ENCODE results near the gene TNS2. TPM values are rescaled to one million over a fixed set of nuclear protein-coding genes. Genes with fewer than 3 reads are reported as not detected.

Gene TNS2
- total and polyA plus RNA-seq, 2 of the 13 experiments (the other 11 are each of a cell fraction or from before 2014, with no cell fraction given), result 8.9 to 20.4 TPM

DNA sequence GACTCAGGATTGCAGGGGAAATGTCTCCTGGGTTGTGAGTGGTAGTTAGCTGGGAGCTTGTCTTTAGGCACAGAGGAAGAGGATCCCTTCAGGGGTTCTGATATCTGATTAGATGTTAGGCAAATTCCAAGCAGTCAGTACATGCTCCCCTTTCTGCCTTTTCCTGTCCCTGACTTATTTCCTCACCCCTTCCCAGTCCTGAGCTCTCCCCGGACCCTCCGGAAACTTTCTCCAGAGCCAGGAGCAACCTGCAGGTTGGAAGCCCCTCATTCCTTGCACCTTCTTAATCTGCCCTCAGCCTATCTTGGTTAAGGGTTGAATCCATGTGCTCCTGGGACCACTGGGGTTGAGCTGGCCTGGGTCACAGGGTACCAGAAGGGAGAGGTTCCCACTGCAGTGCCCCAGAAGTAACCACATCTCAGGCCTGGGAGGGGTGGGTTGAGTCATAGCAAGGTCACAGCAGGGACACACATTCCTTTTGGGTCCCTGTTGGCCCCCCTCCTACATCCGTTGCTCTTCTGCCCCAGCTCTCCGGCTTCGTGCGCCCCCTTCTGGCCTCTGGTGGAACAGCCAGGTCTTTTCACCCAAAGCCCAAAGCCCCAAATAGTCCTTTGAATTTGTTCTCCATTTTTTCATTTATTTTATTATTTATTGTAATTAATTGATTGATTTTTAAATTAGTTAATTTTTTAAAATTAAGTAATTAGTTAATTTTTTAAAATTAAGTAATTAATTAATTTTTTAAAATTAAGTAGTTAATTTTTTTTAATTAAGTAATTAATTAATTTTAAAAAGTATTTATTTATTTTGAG is 49.4 kb downstream of the TNS2 start (continued):
- TF ChIP-seq, protein P1, sequence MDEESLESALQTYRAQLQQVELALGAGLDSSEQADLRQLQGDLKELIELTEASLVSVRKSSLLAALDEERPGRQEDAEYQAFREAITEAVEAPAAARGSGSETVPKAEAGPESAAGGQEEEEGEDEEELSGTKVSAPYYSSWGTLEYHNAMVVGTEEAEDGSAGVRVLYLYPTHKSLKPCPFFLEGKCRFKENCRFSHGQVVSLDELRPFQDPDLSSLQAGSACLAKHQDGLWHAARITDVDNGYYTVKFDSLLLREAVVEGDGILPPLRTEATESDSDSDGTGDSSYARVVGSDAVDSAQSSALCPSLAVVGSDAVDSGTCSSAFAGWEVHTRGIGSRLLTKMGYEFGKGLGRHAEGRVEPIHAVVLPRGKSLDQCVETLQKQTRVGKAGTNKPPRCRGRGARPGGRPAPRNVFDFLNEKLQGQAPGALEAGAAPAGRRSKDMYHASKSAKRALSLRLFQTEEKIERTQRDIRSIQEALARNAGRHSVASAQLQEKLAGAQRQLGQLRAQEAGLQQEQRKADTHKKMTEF (CRISPR knock-in tag; IDR thresholded peaks at IDR 0.05), result peak; percentile 55; the same call in 1 of the 2 replicates
- TF ChIP-seq, protein P2, sequence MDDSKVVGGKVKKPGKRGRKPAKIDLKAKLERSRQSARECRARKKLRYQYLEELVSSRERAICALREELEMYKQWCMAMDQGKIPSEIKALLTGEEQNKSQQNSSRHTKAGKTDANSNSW (CRISPR knock-in tag; IDR thresholded peaks at IDR 0.05; ENCODE audit: borderline replicate concordance), result no peak
- TF ChIP-seq BHLHE40 (IDR thresholded peaks at IDR 0.05; ENCODE audit: low read length) (no peak), SOX13 (IDR thresholded peaks at IDR 0.05) (no peak), SOX13 (CRISPR knock-in tag; conservative IDR thresholded peaks at IDR 0.05 in 1 of 2, IDR thresholded peaks at IDR 0.05 in 1 of 2) (peak in 1 of 2 experiments; percentile 35; a peak in 1 of 4 replicates), RNF2 (conservative IDR thresholded peaks at IDR 0.05; ENCODE audit: low read depth) (no peak; the same call in 1 of the 2 replicates), ZNF563 (CRISPR knock-in tag; IDR thresholded peaks at IDR 0.05) (no peak), FOSL1 (CRISPR knock-in tag; IDR thresholded peaks at IDR 0.05; ENCODE audit: borderline replicate concordance) (peak; percentile 29; the same call in 1 of the 2 replicates), HOXA3 (CRISPR knock-in tag; IDR thresholded peaks at IDR 0.05) (peak; percentile 16; the same call in 1 of the 2 replicates), RAD21 (CRISPR knock-in tag; IDR thresholded peaks at IDR 0.05) (peak; percentile 89), TMF1 (CRISPR knock-in tag; IDR thresholded peaks at IDR 0.05; ENCODE audit: low read depth) (no peak), TEAD3 (CRISPR knock-in tag; optimal IDR thresholded peaks at IDR 0.05; ENCODE audit: borderline replicate concordance) (peak; percentile 93), STAG1 (CRISPR knock-in tag; IDR thresholded peaks at IDR 0.05) (peak; percentile 70), TARDBP (CRISPR knock-in tag; IDR thresholded peaks at IDR 0.05) (no peak), YEATS4 (CRISPR knock-in tag; IDR thresholded peaks at IDR 0.05; ENCODE audit: borderline replicate concordance) (no peak), MED1 (CRISPR knock-in tag; IDR thresholded peaks at IDR 0.05) (peak; percentile 81), FOXK1 (CRISPR knock-in tag; IDR thresholded peaks at IDR 0.05; ENCODE audit: borderline replicate concordance, low read depth) (peak; percentile 25; the same call in 1 of the 2 replicates), KLF16 (CRISPR knock-in tag; IDR thresholded peaks at IDR 0.05) (peak in 1 of 2 experiments; percentile 74; a peak in 2 of 4 replicates), ZNF737 (CRISPR knock-in tag; IDR thresholded peaks at IDR 0.05; ENCODE audit: borderline replicate concordance) (no peak)
- TF ChIP-seq, protein P3, sequence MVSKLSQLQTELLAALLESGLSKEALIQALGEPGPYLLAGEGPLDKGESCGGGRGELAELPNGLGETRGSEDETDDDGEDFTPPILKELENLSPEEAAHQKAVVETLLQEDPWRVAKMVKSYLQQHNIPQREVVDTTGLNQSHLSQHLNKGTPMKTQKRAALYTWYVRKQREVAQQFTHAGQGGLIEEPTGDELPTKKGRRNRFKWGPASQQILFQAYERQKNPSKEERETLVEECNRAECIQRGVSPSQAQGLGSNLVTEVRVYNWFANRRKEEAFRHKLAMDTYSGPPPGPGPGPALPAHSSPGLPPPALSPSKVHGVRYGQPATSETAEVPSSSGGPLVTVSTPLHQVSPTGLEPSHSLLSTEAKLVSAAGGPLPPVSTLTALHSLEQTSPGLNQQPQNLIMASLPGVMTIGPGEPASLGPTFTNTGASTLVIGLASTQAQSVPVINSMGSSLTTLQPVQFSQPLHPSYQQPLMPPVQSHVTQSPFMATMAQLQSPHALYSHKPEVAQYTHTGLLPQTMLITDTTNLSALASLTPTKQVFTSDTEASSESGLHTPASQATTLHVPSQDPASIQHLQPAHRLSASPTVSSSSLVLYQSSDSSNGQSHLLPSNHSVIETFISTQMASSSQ (IDR thresholded peaks at IDR 0.05; ENCODE audit: low read depth), result no peak
- TF ChIP-seq, protein P3 (CRISPR knock-in tag; IDR thresholded peaks at IDR 0.05; ENCODE audit: borderline replicate concordance), result 0 out of 2 replicates have a peak, but pooled peaks have one; percentile 33

Measured in HepG2 (cell line).